Nephron progenitor cell (in vitro differentiated cells): ENCODE data around the gene SLC25A21.

Source experiments
- DNase-seq: peaks from one replicate; pipeline ENCODE4 v3.0.0; 2021
- H3K27ac Mint-ChIP-seq: 2 replicates; pipeline ENCODE4 v1.8.0; 2021; ENCODE audit warnings: mild to moderate bottlenecking, moderate library complexity, mixed read lengths
- H3K27me3 Mint-ChIP-seq: 2 replicates; pipeline ENCODE4 v1.8.0; 2021; ENCODE audit warnings: mild to moderate bottlenecking, low read depth, mixed read lengths; ENCODE audit not compliant: poor library complexity
- H3K36me3 Mint-ChIP-seq: 2 replicates; pipeline ENCODE4 v1.8.0; 2021; ENCODE audit warnings: low read depth, mixed read lengths
- H3K4me1 Mint-ChIP-seq: 2 replicates; pipeline ENCODE4 v1.8.0; 2021; ENCODE audit warnings: mixed read lengths
- H3K4me3 Mint-ChIP-seq: 2 replicates; pipeline ENCODE4 v1.8.0; 2021; ENCODE audit warnings: mild to moderate bottlenecking, moderate library complexity, mixed read lengths
- H3K9me3 Mint-ChIP-seq: 2 replicates; pipeline ENCODE4 v1.8.0; 2021; ENCODE audit warnings: mild to moderate bottlenecking, moderate library complexity, mixed read lengths
- CTCF ChIP-seq: fragments of 200-600 bp; sonication (generic); IDR thresholded peaks from 2 replicates; pipeline ENCODE4 v1.5.0; 2021; ENCODE audit warnings: antibody characterized with exemption

SLC25A21 gene

GRCh38 chr14:37063467-37064240 is 108.8 kb downstream of the SLC25A21 start:
- H3K27ac Mint-ChIP-seq: peak overlapping the region; percentile 87

GRCh38 chr14:37062191-37062803 is 110.1 kb downstream of the SLC25A21 start:
- Mint-ChIP-seq H3K36me3 (peaks cover 7% of the 10 kb centered on the region), H3K4me3 (no peak overlapping the region)

More at GRCh38 chr14:37063467-37064240, 108.8 kb downstream of the SLC25A21 start:
- DNase-seq: peak; percentile 13
- peaks cover 4% of the 10 kb centered on the region for H3K27me3 Mint-ChIP-seq
- no peak overlapping the region for H3K4me3 Mint-ChIP-seq
- no peak for TF ChIP-seq CTCF
- H3K36me3 Mint-ChIP-seq: peaks cover 11% of the 10 kb centered on the region
- peaks cover 51% of the 10 kb centered on the region for H3K4me1 Mint-ChIP-seq
- peaks cover 11% of the 10 kb centered on the region for H3K9me3 Mint-ChIP-seq

GRCh38 chr14:37061697-37062096 is 110.7 kb downstream of the SLC25A21 start:
- no peak for DNase-seq
- Mint-ChIP-seq H3K27ac (no peak overlapping the region), H3K27me3 (peaks cover 4% of the 10 kb centered on the region), H3K36me3 (peaks cover 1% of the 10 kb centered on the region), H3K4me1 (peaks cover 57% of the 10 kb centered on the region), H3K4me3 (no peak overlapping the region), H3K9me3 (peaks cover 2% of the 10 kb centered on the region)
- TF ChIP-seq CTCF: no peak

More at GRCh38 chr14:37062191-37062803, 110.1 kb downstream of the SLC25A21 start:
- Mint-ChIP-seq H3K27ac (peak overlapping the region; percentile 84), H3K4me1 (peaks cover 51% of the 10 kb centered on the region), H3K27me3 (peaks cover 4% of the 10 kb centered on the region), H3K9me3 (peaks cover 8% of the 10 kb centered on the region)
- DNase-seq: no peak
- no peak for TF ChIP-seq CTCF

GRCh38 chr14:37060496-37061260 is 111.7 kb downstream of the SLC25A21 start:
- Mint-ChIP-seq H3K4me3 (no peak overlapping the region), H3K4me1 (peaks cover 61% of the 10 kb centered on the region), H3K36me3 (peaks cover 3% of the 10 kb centered on the region), H3K27me3 (peaks cover 4% of the 10 kb centered on the region), H3K9me3 (peaks cover 8% of the 10 kb centered on the region), H3K27ac (no peak overlapping the region)
- no peak for TF ChIP-seq CTCF
- no peak for DNase-seq

GRCh38 chr14:37057776-37058175 is 114.6 kb downstream of the SLC25A21 start:
- peaks cover 37% of the 10 kb centered on the region for H3K4me1 Mint-ChIP-seq
- no peak overlapping the region for H3K4me3 Mint-ChIP-seq
- H3K9me3 Mint-ChIP-seq: peaks cover 30% of the 10 kb centered on the region
- no peak for DNase-seq
- TF ChIP-seq CTCF: no peak
- H3K36me3 Mint-ChIP-seq: peaks cover 16% of the 10 kb centered on the region
- no peak overlapping the region for H3K27ac Mint-ChIP-seq
- H3K27me3 Mint-ChIP-seq: peaks cover 10% of the 10 kb centered on the region
